ENCODE results near the gene C16orf54. TPM values are rescaled to one million over a fixed set of nuclear protein-coding genes. Genes with fewer than 3 reads are reported as not detected.

The C16orf54 gene
- polyA plus RNA-seq, 1 experiment: not detected

GRCh38 chr16:29720703-29721102 lies 25.1 kb downstream of the C16orf54 start:
- Histone ChIP-seq H3K36me3 (ENCODE audit: control insufficient read depth, insufficient read depth, low read length) (no peaks in the 10 kb centered on the region), H3K4me3 (ENCODE audit: low read depth, low read length) (no peak overlapping the region), H3K27me3 (ENCODE audit: control insufficient read depth, insufficient read depth, low read length) (peaks cover 2% of the 10 kb centered on the region; the same call in 1 of the 2 replicates)
- ChIA-PET CTCF (interaction anchor here (0.9 to 3.5 kb wide), 4 partner anchors 9 to 311 kb away, joined by 3 to 16 read pairs (median 5); no protein-coding TSS in a partner anchor), POLR2A (no interaction called here)
- no peak for DNase-seq (ENCODE audit: low read depth)
- TF ChIP-seq CTCF (IDR thresholded peaks at IDR 0.05; ENCODE audit: insufficient read depth, low read depth, low read length): no peak

- CTCF ChIA-PET: interaction anchor here (1.5 to 3.5 kb wide), 2 partner anchors 10 to 313 kb away, joined by 3 to 16 read pairs; no protein-coding TSS in a partner anchor
Observed at GRCh38 chr16:29719063-29719462, 26.7 kb downstream of the C16orf54 start.

GRCh38 chr16:29717113-29717512 lies 28.7 kb downstream of the C16orf54 start:
- POLR2A ChIA-PET: no interaction called here
- CTCF ChIA-PET: no interaction called here

More at GRCh38 chr16:29719063-29719462, 26.7 kb downstream of the C16orf54 start:
- no peak for TF ChIP-seq CTCF (IDR thresholded peaks at IDR 0.05; ENCODE audit: insufficient read depth, low read depth, low read length)
- Histone ChIP-seq H3K36me3 (ENCODE audit: control insufficient read depth, insufficient read depth, low read length) (no peaks in the 10 kb centered on the region), H3K27me3 (ENCODE audit: control insufficient read depth, insufficient read depth, low read length) (peaks cover 4% of the 10 kb centered on the region), H3K4me3 (ENCODE audit: low read depth, low read length) (no peak overlapping the region)
- DNase-seq (ENCODE audit: low read depth): no peak
- POLR2A ChIA-PET: no interaction called here

GRCh38 chr16:29714972-29715371 lies 30.8 kb downstream of the C16orf54 start:
- ChIA-PET POLR2A (no interaction called here), CTCF (interaction anchor here (0.6 to 1.3 kb wide), 4 partner anchors 7 to 120 kb away, joined by 3 to 5 read pairs (median 3); no protein-coding TSS in a partner anchor)

More at GRCh38 chr16:29717113-29717512, 28.7 kb downstream of the C16orf54 start:
- Histone ChIP-seq H3K27me3 (ENCODE audit: control insufficient read depth, insufficient read depth, low read length) (peaks cover 4% of the 10 kb centered on the region), H3K4me3 (ENCODE audit: low read depth, low read length) (no peak overlapping the region), H3K36me3 (ENCODE audit: control insufficient read depth, insufficient read depth, low read length) (no peaks in the 10 kb centered on the region)
- DNase-seq (ENCODE audit: low read depth): no peak
- no peak for TF ChIP-seq CTCF (IDR thresholded peaks at IDR 0.05; ENCODE audit: insufficient read depth, low read depth, low read length)

GRCh38 chr16:29714396-29714795 lies 31.4 kb downstream of the C16orf54 start:
- no peak overlapping the region for H3K4me3 ChIP-seq (ENCODE audit: low read depth, low read length)
- TF ChIP-seq CTCF (IDR thresholded peaks at IDR 0.05; ENCODE audit: insufficient read depth, low read depth, low read length): no peak
- H3K36me3 ChIP-seq (ENCODE audit: control insufficient read depth, insufficient read depth, low read length): no peaks in the 10 kb centered on the region
- POLR2A ChIA-PET: no interaction called here
- peaks cover 2% of the 10 kb centered on the region for H3K27me3 ChIP-seq (ENCODE audit: control insufficient read depth, insufficient read depth, low read length)
- no peak for DNase-seq (ENCODE audit: low read depth)
- CTCF ChIA-PET: interaction anchor here (1.1 to 1.3 kb wide), 2 partner anchors 10 to 13 kb away, joined by 3 to 5 read pairs; no protein-coding TSS in a partner anchor

More at GRCh38 chr16:29714972-29715371, 30.8 kb downstream of the C16orf54 start:
- Histone ChIP-seq H3K36me3 (ENCODE audit: control insufficient read depth, insufficient read depth, low read length) (no peaks in the 10 kb centered on the region), H3K4me3 (ENCODE audit: low read depth, low read length) (no peak overlapping the region), H3K27me3 (ENCODE audit: control insufficient read depth, insufficient read depth, low read length) (peaks cover 4% of the 10 kb centered on the region)
- DNase-seq (ENCODE audit: low read depth): no peak
- no peak for TF ChIP-seq CTCF (IDR thresholded peaks at IDR 0.05; ENCODE audit: insufficient read depth, low read depth, low read length)

Measured in BJ (cell line).